Measurements from ENCODE around the gene TEAD2. TPM values are rescaled to one million over a fixed set of nuclear protein-coding genes. Genes with fewer than 3 reads are reported as not detected.

TEAD2 gene
- total and polyA plus RNA-seq, 9 of the 15 experiments (the other 6 are each of a cell fraction or from before 2014, with no cell fraction given), result 1.6 to 27.0 (median 13.9) TPM

- TF ChIP-seq TFAP4 (CRISPR knock-in tag; IDR thresholded peaks at IDR 0.05; ENCODE audit: borderline replicate concordance) (peak; percentile 31; the same call in 1 of the 2 replicates), VEZF1 (CRISPR knock-in tag; IDR thresholded peaks at IDR 0.05) (peak; percentile 29; the same call in 1 of the 2 replicates), CLOCK (CRISPR knock-in tag; IDR thresholded peaks at IDR 0.05; ENCODE audit: borderline replicate concordance) (no peak), SMAD4 (CRISPR knock-in tag; conservative IDR thresholded peaks at IDR 0.05) (peak; percentile 44; the same call in 1 of the 2 replicates), SMC3 (conservative IDR thresholded peaks at IDR 0.05; ENCODE audit: insufficient read depth, low read depth, low read length) (no peak), NFIX (CRISPR knock-in tag; IDR thresholded peaks at IDR 0.05; ENCODE audit: low read depth) (no peak), DPF2 (IDR thresholded peaks at IDR 0.05) (0 out of 2 replicates have a peak, but pooled peaks have one; percentile 29), HOMEZ (CRISPR knock-in tag; IDR thresholded peaks at IDR 0.05) (no peak), ZEB2 (IDR thresholded peaks at IDR 0.05) (0 out of 2 replicates have a peak, but pooled peaks have one; percentile 50), SRF (CRISPR knock-in tag; IDR thresholded peaks at IDR 0.05) (0 out of 4 replicates have a peak, but pooled peaks of 1 of the 2 experiments have one; percentile 19), STAT5A (IDR thresholded peaks at IDR 0.05; ENCODE audit: borderline replicate concordance, low read length) (no peak), C11orf30 (IDR thresholded peaks at IDR 0.05; ENCODE audit: low read depth) (no peak), THRA (IDR thresholded peaks at IDR 0.05) (no peak; the same call in 1 of the 2 replicates), MAZ (CRISPR knock-in tag; conservative IDR thresholded peaks at IDR 0.05 in 1 of 2, IDR thresholded peaks at IDR 0.05 in 1 of 2) (0 out of 4 replicates have a peak, but pooled peaks of 1 of the 2 experiments have one; percentile 50), MTA1 (IDR thresholded peaks at IDR 0.05; ENCODE audit: borderline replicate concordance) (0 out of 2 replicates have a peak, but pooled peaks have one; percentile 26), PTBP1 (IDR thresholded peaks at IDR 0.05; ENCODE audit: low read depth, low read length) (no peak), EP300 (IDR thresholded peaks at IDR 0.05; ENCODE audit: low read length) (no peak), L3MBTL2 (IDR thresholded peaks at IDR 0.05) (peak; percentile 54), FOXJ2 (tag; IDR thresholded peaks at IDR 0.05) (no peak), ATF7 (IDR thresholded peaks at IDR 0.05) (peak; percentile 48; the same call in 1 of the 2 replicates)
Measured at GRCh38 chr19:49335071-49335783, 27.0 kb downstream of the TEAD2 start, which contains the start of gene CD37 (continued).

Measured in K562 (cell line).